HG02884 (cell line): ENCODE measurements around the gene DRD2.

Experiments used
- ATAC-seq: cut with Tn5 transposase; IDR thresholded peaks from one replicate; pipeline ENCODE4 v1.9.1; 2021; ENCODE audit warnings: mild to moderate bottlenecking, moderate library complexity; ENCODE audit not compliant: unreplicated experiment

DRD2 gene

DNA sequence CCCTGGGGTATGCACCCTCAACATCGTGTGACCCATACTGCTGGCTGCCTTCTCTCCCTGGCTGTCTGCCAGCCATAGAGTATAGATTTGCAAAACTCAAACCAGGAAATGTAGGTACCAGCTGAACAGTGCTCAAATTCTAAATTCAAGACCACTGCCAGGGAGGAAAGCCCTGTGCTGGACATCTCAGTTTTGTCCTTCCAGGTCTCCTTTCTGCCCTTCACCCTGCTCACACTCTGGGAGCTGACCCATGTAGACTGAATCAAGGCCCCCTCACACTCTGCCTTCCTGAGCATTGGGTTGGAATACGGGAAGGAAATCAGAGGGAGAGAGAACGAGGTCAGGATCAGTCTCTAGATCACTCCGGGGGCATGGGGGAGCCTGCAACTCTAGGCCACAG is 12.4 kb upstream of the DRD2 start:
- no peak for ATAC-seq

DNA sequence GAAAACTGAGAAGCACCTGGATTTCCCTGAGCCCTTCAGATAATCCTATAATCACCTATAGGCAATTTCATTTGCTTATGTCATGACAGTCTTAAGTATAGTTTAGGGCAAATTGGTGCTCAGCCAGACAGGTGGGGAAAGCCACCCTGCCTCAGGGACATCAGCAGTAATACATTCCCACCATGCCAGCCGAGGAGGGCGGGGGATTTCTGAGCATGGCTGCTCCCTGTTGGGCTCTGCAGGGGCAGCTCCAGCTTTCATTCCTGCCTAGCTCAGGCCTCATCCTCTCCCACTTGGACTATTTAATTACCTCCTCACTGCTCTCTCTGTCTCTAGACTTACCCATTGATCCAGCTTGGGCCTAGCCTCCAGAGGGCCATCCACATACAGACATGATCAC is 9.0 kb upstream of the DRD2 start:
- no peak for ATAC-seq

DNA sequence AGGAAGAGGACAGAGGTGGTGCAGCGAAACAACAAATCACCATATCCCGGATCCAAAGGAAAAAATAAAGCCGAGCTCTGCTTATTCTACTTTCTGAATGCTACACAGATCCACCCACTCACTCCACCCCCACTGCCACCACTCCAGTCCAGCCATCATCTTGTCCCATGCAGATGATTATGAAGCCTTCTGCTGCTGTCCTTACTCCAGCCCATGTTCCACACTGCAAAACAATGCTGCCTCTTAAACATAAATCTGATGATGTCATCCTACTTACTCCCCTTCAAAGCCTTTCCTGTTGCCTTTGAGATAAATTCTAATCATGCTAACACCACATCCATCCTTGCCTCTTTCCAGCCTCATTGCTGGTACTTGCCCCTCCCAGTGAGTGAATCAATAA is 6.5 kb upstream of the DRD2 start:
- ATAC-seq = no peak

DNA sequence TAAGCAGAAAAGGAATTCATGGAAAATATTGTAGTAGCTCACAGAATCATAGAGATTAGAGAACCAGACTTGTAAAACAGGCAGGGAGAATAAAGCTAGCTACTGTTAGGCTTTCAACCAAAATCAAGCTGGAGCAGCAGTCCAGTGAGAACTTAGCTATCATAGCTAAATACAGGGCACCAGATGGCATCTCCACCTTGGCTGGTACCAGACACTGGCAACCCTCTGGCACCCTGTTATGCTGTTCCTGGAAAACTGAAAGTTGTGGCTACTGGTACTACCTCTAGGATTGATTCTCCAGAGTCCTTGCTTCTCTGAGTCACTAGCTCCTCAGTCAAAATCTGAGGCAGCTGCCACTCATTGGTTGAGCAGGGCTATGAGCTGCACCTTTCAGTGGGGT is 6.0 kb upstream of the DRD2 start:
- no peak for ATAC-seq

DNA sequence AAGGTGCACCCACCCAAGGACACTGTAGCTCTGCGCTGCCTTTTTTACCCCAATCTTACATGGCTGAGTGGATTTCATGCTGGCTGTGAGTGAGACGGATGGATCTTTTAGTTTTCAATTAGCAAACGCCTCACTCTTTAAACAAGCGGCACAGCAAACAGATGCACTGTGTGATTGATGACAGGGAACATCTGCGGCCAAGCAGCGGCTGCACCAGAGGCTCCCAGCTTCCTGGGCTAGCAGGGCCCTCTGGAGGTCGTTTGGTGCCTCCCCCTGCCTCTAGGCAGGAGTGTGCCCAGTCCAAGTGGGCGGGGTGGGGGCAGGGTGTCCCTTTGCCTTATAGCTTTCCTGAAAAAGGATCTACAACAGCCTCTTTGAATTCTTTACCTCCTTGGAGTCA is 2.1 kb upstream of the DRD2 start:
- no peak for ATAC-seq

DNA sequence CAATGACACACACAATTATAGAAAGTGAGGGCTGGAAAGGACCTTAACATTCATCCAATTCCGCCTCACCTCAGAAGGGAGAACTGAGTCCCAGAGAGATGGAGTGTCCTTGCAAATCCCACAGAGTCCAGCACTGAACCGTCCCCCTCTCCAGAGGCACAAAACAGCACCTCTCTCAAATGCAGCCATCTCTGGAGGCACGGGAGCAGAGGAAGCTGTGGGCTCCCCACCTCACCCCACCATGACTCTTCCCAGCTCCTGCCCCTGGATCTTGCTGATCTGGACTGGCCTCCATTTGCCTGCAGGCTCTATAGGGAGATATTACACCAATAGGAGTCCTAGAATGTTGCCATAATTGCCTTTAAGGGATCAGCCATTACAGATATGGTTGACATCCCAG is 1.4 kb upstream of the DRD2 start:
- ATAC-seq = no peak

DNA sequence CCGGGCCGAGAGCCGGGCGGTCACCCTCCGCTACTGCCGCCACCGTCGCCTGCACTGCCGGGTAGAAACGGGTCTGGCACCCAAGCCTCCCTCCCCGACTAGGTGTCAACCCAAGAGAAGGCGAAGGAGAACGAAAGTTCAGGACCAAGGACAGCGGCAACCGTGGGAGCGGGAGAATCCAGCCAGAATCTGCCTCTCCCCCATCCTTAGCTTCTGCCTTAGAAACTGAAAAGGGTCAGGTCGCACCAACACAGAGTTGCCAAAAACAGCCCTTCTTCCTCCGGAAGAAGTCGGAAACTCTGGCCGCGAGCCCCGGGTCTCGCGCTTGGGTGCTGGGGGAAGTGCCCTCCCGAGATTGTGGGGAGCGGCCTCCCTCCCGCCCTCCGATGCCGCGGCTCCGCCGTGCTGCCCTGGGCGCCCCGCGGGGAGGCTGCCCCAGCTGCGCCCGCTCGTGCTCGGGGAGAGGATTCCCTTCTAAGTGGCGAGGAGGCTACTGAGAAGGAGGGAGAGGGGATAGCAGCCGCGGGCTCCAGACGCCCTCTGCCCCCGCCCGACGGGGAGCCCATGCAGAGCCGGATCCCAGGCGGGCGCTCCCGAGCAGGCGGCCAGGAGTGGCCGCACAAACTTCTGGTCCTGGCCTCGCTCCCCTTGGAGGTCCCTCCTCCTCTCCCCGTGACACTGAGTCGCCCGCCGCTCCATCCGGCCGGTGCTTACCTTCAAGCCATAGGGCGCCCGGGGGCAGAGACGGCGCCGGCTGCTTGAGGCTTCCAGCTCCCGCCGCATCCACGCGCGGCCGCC is 637 bp downstream of the DRD2 start:
- ATAC-seq = no peak

DNA sequence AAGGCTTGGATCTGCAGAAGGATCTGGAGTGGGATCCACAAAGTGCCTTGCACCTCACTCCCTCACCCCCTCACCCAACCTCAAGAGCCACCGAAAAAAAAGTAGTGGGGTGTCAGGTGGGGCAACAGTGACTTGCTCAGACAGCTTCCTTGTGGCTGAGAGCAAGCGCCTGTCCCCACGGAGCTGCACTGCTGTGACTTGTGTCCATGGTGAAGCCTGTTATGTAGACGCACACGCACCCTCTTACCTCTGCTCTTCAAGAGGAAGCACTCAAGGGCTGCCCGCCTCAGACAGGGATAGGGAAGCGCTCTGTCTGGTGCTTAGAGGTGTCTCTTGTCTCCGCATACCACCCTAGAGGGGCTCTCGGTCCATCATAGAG is 1.2 kb downstream of the DRD2 start:
- no peak for ATAC-seq

DNA sequence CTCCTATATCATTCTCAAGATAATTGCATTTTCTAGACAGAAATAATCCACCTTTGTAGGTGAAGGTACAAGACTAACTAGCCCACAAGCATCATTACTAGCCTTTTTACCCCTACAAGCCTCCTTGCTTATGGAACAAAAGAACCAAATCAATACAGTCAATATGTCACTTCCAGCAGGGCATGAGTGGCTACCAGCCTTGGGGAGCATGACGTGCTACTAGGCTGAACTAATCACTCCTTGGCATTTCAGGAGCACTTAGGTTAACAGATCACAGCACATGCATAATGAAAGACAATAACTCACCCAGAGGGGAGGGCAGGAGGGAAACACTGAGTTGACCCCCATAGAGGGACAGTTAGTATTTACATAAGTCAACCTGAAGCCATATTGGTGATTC is 2.7 kb downstream of the DRD2 start:
- ATAC-seq = no peak

DNA sequence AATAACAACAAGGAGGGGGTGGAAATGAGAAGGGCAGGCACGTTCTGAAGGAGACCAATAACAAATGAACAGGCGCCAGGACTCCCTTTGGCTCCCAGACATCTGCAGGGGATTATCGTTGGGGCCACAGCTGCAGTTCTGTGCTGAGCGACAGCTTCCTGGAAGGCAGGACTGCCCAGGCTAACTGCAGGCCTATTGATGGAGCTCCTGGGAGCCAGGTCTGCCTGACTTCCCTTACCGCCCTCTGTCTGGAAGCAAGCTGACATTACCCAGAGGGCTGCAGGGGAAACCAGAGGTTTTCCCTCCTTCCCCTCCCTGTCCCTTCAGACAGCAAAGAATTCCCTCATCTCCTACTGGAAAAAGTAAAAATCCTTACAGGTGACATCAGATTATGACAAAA is 5.0 kb downstream of the DRD2 start:
- ATAC-seq = no peak

DNA sequence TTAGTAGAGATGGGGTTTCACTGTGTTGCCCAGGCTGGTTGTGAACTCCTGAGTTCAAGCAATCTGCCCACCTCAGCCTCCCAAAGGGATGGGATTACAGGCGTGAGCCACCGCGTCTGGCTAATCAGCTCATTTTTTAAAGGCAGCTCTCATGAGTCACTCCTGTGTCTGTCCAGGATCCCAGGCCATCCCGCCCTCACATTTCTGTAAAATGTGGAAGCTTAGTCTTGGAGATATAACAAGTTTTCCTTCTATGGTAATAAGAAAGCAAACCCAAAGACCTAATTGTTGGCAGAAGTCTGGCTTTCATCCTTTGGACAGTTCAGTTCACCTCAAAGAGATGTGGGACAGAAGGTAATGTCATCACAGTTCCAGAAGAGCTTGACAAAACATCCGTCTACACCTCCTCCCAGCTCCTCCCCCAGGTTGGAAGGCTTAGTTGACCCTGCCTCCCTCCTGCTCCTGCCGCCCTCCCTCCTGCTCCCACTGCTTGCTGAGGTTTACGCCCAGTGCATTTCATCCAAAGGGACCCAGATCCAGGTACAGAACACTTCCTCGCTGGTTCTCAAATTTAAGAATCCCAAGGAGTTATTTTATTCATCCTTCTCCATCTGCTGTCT is 6.4 kb downstream of the DRD2 start:
- ATAC-seq = no peak

DNA sequence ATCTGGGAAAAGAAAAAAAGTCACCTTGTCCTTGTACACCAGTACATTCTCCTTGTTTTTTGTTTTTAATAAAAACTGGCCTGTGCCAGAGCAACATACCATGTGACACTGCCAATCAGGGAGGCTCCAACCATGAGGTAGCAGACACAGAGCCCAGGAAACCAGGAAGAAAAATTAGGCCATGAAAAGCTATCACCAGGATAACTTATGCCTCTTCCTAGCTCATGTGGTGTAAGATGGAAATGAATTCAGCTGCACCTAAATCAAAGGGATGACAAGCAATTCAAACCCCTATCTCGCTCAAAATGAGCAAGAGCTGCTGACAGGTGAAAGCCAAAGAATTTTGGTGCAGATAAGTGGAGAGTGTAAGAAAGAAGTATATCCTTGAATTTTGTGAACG is 7.7 kb downstream of the DRD2 start:
- ATAC-seq = no peak

DNA sequence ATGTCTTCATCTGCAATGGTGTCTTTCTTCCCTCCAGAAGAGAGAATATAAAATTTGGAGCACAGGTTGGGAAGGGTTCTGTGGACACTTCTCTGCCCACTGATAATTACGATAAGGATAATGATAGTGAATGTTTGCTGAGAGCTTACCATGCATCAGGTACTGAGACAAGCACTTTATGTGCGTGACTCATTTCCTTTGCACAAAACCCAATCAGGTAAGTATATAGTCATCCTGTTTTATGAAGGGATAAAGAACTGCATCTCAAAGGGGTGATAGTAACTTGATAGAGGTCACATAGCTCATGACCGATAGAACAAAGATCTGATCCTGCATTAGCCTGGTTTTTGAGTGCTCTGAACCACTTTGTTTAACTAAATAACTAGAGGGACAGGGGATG is 9.4 kb downstream of the DRD2 start:
- no peak for ATAC-seq

DNA sequence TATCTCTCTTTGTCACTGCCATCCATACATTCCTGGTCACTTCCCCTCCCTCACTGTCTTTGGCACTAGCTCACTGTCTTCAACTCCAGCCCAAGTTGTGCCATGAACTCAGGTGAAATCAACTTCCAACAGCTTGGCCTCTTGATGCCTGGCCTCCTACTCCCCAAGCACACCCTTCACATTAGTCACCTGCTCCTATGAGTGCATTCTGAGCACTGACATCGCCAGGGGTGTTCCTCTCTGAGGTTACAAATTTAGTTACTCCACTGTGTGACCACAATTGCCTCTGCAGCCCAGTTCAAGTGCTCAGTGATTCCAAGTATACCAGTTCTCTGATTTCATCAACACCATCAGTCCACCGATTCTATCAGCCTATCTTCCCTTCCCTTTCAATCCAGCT is 10.8 kb downstream of the DRD2 start:
- ATAC-seq = no peak

DNA sequence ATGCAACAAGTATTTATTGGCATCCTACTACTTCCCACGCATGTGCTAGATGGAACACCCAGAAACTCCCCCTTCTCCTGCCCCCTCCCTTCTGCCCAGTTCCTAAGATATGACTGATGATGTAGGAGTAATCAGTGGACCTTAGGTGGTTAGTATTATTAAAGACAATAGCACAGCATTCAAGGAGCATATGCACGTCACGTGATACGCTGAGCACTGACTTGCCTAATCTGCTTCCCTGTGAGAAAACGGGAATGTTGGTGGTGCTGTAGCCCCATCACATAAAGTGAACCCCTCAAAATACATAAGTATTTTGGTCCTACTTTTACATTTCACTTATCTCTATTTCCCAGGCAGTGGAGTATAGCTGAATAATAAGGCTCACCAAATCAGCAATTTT is 12.4 kb downstream of the DRD2 start:
- no peak for ATAC-seq

DNA sequence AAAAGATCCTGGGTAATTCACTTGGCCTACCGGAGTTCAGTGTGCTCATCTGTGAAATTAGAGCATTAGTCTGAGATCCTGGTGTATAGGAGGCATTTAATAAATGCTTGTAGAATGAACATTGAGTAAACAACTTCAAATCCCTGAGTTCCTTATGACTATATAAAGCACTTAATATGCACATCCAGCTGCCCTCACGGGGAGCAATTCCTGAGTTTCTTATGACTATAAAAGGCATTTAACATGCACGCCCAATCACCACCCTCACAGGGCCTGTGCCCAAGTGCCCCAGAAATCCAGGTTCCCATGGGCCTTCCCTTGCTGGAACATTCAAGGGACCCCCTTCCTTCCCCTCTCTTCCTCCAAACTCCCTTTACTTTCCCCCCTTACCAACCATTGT is 13.6 kb downstream of the DRD2 start:
- no peak for ATAC-seq

DNA sequence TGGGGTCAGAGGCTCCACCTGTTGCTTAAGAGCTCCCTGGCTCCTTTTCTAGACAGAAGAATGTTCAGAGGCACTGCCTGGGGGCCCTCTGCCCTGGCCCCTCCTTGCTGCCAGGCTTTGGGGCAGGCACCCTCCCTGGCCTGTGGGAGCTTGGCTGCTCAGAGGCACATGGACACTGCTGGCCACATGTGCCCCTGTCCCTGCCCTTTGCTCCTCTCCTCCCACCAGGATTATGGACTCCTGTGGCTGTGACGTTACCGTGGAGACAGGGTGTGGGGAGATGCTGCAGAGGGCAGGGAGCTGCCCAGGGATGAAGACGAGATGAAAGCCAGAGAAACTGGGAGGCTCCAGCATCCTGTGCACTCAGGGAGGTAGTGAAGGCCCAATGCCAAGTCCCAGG is 14.7 kb downstream of the DRD2 start:
- no peak for ATAC-seq

DNA sequence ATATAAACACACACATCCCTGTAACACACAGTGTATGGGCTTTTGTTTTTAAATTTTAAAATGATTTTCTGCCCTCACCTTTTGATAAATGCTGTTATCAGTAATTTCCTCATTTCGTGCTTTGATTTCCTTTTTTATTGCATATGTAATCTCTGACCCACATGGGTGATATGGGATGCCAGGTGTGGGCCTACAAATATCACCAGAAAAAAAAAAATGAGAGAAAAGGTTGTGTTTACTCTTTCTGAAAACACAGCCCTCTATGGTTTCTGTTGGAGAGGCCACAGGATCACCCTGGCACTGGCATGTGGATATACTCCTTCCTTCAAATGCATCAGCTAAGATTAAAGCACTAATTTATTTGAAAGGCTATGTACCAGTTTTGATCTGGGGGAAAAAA is 17.0 kb downstream of the DRD2 start:
- no peak for ATAC-seq

DNA sequence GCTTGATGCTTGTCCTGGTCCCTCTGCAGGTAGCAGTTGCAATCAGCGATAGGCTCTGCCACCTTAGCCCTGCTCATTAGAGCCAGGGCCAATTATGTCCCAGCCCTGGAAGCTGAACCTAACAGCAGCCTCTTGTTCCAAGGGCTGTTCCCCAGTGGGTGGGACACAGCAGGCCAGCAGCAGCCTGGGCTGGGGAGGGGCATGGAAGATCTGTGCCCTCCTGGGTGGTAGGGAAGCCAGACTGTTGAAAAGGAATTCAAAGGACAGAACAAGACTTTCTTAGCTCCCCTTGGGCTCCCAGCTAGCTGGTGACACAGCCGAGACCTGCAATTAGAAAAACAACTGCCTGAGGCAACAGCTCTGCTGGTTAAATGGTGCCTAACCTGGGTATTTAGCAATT is 17.4 kb downstream of the DRD2 start:
- no peak for ATAC-seq

DNA sequence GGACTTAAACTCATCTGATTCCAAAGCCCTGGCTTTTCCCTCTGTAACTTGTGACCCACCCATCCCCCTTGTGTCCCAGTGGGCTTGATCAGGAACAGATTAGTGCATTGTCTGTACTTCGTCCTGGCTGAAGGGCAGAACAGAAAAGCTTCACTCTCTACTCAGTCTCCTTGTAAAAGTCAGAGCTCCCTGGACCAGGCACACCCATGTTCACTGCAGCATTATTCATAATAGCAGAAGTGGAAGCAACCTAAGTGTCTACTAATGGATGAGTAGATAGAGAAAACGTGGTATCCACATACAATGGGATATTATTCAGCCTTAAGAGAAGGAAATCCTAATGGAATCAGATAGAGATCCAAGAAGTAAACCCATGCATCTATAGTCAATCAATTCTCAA is 20.7 kb downstream of the DRD2 start:
- no peak for ATAC-seq

DNA sequence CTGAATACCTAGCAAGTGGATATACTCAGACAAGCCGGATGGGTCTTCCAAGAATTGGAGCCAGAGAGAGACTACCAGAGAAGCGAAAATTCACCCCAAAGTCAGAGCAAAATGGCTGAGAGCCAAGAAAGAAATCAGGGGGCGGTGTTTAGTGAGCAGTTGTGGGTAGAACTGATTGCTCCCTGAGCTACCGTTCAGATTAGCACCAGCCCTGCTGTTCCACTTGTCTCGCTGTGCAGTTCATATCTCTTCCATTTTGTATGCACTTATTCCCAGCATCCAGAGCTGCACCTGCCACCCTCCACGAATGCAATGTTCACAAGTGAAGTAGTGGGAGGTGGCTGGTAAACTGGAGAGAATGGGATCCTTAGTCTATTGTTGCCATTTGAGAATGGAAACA is 25.5 kb downstream of the DRD2 start:
- no peak for ATAC-seq

DNA sequence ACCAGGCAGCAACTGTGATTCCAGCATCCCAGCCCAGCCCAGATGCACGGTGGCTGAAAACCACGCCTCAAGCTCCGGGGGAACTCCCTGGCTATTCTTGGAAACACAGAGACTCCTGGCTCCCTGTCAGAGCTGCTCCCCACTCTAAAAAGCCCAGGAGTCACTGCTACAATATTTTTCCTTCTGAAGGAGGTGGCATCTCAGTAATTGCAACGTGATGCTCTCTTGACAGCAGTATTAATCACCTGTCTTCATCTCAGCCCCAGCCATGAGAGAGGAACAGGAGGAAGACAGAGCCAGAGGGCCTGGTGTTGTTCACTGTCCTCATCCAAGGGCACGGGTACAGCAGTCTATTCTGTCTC is 26.9 kb downstream of the DRD2 start:
- ATAC-seq = no peak
